ENCODE results near the gene PEMT.

DNA sequence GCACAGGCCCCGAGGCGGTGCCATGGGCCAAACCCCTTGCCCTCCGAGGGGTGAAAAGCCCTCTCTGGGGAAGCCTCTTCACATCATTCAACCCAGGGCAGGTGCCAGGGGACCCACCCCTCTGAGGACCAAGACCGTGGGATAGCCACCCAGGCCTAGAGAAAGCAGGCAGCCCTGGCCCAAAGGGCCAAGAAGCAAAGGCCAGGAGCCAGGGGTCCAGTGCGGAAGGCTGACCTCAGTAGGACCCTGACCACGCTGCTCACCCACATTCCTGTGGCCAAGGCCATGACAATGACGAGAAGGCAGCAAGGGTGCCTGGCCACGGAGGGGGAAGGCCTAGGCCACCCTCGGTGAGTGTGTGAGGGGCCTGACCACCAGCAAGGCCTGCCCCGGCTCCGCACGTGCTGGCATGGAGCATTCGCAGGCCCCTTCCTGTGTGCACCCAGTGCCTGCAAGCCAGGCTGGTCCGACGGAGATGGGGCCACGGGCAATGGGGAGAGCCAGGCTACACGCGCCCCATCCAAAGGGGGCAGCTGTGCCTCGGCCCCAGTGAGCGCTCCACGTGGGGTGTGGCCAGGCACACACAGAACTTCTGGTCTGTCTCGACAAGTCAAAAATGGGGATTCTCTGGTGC is 70.8 kb downstream of the PEMT start:
- TF ChIP-seq, protein P1, sequence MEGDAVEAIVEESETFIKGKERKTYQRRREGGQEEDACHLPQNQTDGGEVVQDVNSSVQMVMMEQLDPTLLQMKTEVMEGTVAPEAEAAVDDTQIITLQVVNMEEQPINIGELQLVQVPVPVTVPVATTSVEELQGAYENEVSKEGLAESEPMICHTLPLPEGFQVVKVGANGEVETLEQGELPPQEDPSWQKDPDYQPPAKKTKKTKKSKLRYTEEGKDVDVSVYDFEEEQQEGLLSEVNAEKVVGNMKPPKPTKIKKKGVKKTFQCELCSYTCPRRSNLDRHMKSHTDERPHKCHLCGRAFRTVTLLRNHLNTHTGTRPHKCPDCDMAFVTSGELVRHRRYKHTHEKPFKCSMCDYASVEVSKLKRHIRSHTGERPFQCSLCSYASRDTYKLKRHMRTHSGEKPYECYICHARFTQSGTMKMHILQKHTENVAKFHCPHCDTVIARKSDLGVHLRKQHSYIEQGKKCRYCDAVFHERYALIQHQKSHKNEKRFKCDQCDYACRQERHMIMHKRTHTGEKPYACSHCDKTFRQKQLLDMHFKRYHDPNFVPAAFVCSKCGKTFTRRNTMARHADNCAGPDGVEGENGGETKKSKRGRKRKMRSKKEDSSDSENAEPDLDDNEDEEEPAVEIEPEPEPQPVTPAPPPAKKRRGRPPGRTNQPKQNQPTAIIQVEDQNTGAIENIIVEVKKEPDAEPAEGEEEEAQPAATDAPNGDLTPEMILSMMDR (conservative IDR thresholded peaks at IDR 0.05; ENCODE audit: low read depth, low read length), result no peak
- TF ChIP-seq EZH2 (IDR thresholded peaks at IDR 0.05; ENCODE audit: low read length, unreplicated experiment) (no peak), EZH2phosphoT487 (IDR thresholded peaks at IDR 0.05; ENCODE audit: borderline replicate concordance, low read length) (no peak)

Data from PC-3 (cell line).